Amniotic epithelial cell (primary cell): ENCODE measurements around the gene SLC30A3.
A peak's percentile ranks its signal among the peaks of the same experiment; 100 is the strongest.

Experiments used
- DNase-seq: peaks from one replicate; pipeline ENCODE4 v3.0.0-alpha.2; 2010; ENCODE audit warnings: low read depth

The SLC30A3 gene

GRCh38 chr2:27231921-27232320 is 30.9 kb downstream of the SLC30A3 start:
- no peak for DNase-seq

- DNase-seq = no peak
Observed at GRCh38 chr2:27227501-27227900, 35.3 kb downstream of the SLC30A3 start.

- DNase-seq = no peak
Observed at GRCh38 chr2:27225526-27225925, 37.3 kb downstream of the SLC30A3 start.

GRCh38 chr2:27223416-27223815 is 39.4 kb downstream of the SLC30A3 start:
- DNase-seq = no peak

GRCh38 chr2:27222407-27222806 is 40.4 kb downstream of the SLC30A3 start:
- no peak for DNase-seq

GRCh38 chr2:27221166-27221565 is 41.7 kb downstream of the SLC30A3 start:
- DNase-seq = no peak

- DNase-seq = no peak
Observed at GRCh38 chr2:27220091-27220490, 42.8 kb downstream of the SLC30A3 start.

GRCh38 chr2:27219091-27219490 is 43.8 kb downstream of the SLC30A3 start:
- DNase-seq = no peak

- no peak for DNase-seq
Observed at GRCh38 chr2:27218614-27219013, 44.2 kb downstream of the SLC30A3 start.

GRCh38 chr2:27217173-27218121 is 45.4 kb downstream of the SLC30A3 start, which contains the start of gene CAD:
Gene CAD (plus strand): TSS chr2:27217369. CDS start chr2:27217552, 183 bp downstream.
- DNase-seq = peak; percentile 77

- no peak for DNase-seq
Observed at GRCh38 chr2:27216416-27217137, 46.3 kb downstream of the SLC30A3 start.

- DNase-seq = peak; percentile 13
Observed at GRCh38 chr2:27214941-27215340, 47.9 kb downstream of the SLC30A3 start.

- DNase-seq = peak; percentile 72
Observed at GRCh38 chr2:27212626-27213471, 50.0 kb downstream of the SLC30A3 start.

- peak; percentile 81 for DNase-seq
Observed at GRCh38 chr2:27211943-27212625, 50.8 kb downstream of the SLC30A3 start, which contains the start of the genes ATRAID and SLC5A6. Gene ATRAID (plus strand): TSS chr2:27212041. CDS start chr2:27212369, 328 bp downstream. Gene SLC5A6 (minus strand): TSS chr2:27212268. CDS start chr2:27207650, 4,618 bp downstream.

GRCh38 chr2:27211241-27211942 is 51.5 kb downstream of the SLC30A3 start:
- no peak for DNase-seq

GRCh38 chr2:27209621-27210401 is 53.0 kb downstream of the SLC30A3 start:
- DNase-seq = peak; percentile 32

GRCh38 chr2:27208486-27209050 is 54.3 kb downstream of the SLC30A3 start:
- DNase-seq = no peak

GRCh38 chr2:27206346-27206745 is 56.5 kb downstream of the SLC30A3 start:
- DNase-seq = no peak

- DNase-seq = no peak
Observed at GRCh38 chr2:27205206-27205605, 57.6 kb downstream of the SLC30A3 start.
